Keratinocyte (primary cell): ENCODE measurements around the gene SEC24B. TPM values are rescaled to one million over a fixed set of nuclear protein-coding genes. Genes with fewer than 3 reads are reported as not detected.
"Not testable (repeated sequence)": the region's sequence is repeated elsewhere in the genome, so short reads cannot be mapped to it uniquely, and the experiment has no call there.

Source experiments
- DNase-seq: peaks from one replicate; pipeline ENCODE4 v3.0.0-alpha.2; 2011; ENCODE audit warnings: low read depth, missing footprints, low spot score
- FAIRE-seq: peaks from 2 replicates; lab custom pipeline; 2011; peaks lifted over from hg19 to GRCh38; lab: Jason Lieb, UNC
- H2AFZ ChIP-seq: 2 replicates; pipeline ENCODE4 v1.6.0; 2012; ENCODE audit warnings: low read length, control low read depth, inconsistent platforms; ENCODE audit not compliant: control insufficient read depth
- H3K27ac ChIP-seq: 2 replicates; pipeline ENCODE4 v1.5.1; 2011; ENCODE audit warnings: low read length; ENCODE audit not compliant: control insufficient read depth, insufficient read depth
- H3K27me3 ChIP-seq: 3 replicates; pipeline ENCODE4 v1.6.0; 2011; ENCODE audit warnings: low read length; ENCODE audit not compliant: control insufficient read depth, insufficient read depth; ENCODE audit errors: extremely low read depth
- H3K36me3 ChIP-seq, 2 experiments: 2 replicates in 1 of 2; 3 replicates in 1 of 2; pipeline ENCODE4 v1.5.1; 2011; ENCODE audit warnings: low read length in 2 of 2, mild to moderate bottlenecking in 1 of 2; ENCODE audit not compliant: control insufficient read depth in 2 of 2, insufficient read depth in 2 of 2; ENCODE audit errors: extremely low read depth in 1 of 2
- H3K4me1 ChIP-seq: 3 replicates; pipeline ENCODE4 v1.5.1; 2011; ENCODE audit warnings: low read length; ENCODE audit not compliant: control insufficient read depth, insufficient read depth; ENCODE audit errors: extremely low read depth
- H3K4me2 ChIP-seq: 3 replicates; pipeline ENCODE4 v1.6.0; 2011; ENCODE audit warnings: low read depth, low read length; ENCODE audit not compliant: control insufficient read depth, insufficient read depth; ENCODE audit errors: extremely low read depth
- H3K4me3 ChIP-seq, 3 experiments: fragments of 200-600 bp in 1 of 3; sonication (generic) in 1 of 3; 2 replicates in 2 of 3; 3 replicates in 1 of 3; pipeline ENCODE4 v1.5.1; 2011 to 2016; ENCODE audit warnings: low read length in 3 of 3, mild to moderate bottlenecking in 3 of 3, control low read depth in 2 of 3, inconsistent platforms in 1 of 3, low read depth in 1 of 3, mixed read lengths in 1 of 3, mixed run types in 1 of 3, moderate library complexity in 1 of 3; ENCODE audit not compliant: control insufficient read depth in 2 of 3, insufficient read depth in 2 of 3; ENCODE audit errors: extremely low read depth in 1 of 3
- H3K79me2 ChIP-seq: 2 replicates; pipeline ENCODE4 v1.6.0; 2012; ENCODE audit warnings: low read length; ENCODE audit not compliant: control insufficient read depth, insufficient read depth
- H3K9ac ChIP-seq: 3 replicates; pipeline ENCODE4 v1.6.0; 2011; ENCODE audit warnings: low read length; ENCODE audit not compliant: control insufficient read depth, insufficient read depth; ENCODE audit errors: extremely low read depth
- H3K9me1 ChIP-seq: 3 replicates; pipeline ENCODE4 v1.6.0; 2011; ENCODE audit warnings: low read length; ENCODE audit not compliant: control insufficient read depth, insufficient read depth; ENCODE audit errors: extremely low read depth
- H3K9me3 ChIP-seq: 2 replicates; pipeline ENCODE4 v1.5.1; 2012; ENCODE audit warnings: low read depth, low read length; ENCODE audit not compliant: control insufficient read depth
- H4K20me1 ChIP-seq: 3 replicates; pipeline ENCODE4 v1.6.0; 2011; ENCODE audit warnings: low read length; ENCODE audit not compliant: control insufficient read depth, insufficient read depth; ENCODE audit errors: extremely low read depth
- EZH2 ChIP-seq: IDR thresholded peaks from one replicate; pipeline ENCODE4 v1.6.1; 2012; ENCODE audit warnings: inconsistent platforms, mild to moderate bottlenecking, low read length, moderate library complexity
- dilution Hi-C: fragments of 300-500 bp; cut with MboI; formaldehyde crosslinking; loops from one replicate; pipeline ENCODE4 v1.7.0; 2020; ENCODE audit warnings: low sequenced_read_pairs; ENCODE audit not compliant: extremely low pct_ligation_motif_present
- polyA plus RNA-seq, 5 experiments: library from polyadenylated mRNA; depleted of rRNA in 3 of 5; stranded (reverse) in 3 of 5; stranded (forward) in 1 of 5; unstranded in 1 of 5; fragments of >200 nt; gene quantifications; 1 replicate in 1 of 5; 2 replicates in 3 of 5; 3 replicates in 1 of 5; pipeline versions ENCODE4 v1.2.1 to v1.2.3, GENCODE V29; 2011 to 2012; ENCODE audit warnings: missing spikeins in 2 of 5, low read depth in 1 of 5, low replicate concordance in 1 of 5
- TF ChIP-seq, protein P1 (sequence below), 3 experiments: IDR thresholded peaks in 1 of 3; conservative IDR thresholded peaks in 1 of 3; optimal IDR thresholded peaks in 1 of 3; 2 replicates in 2 of 3; 3 replicates in 1 of 3; pipeline versions ENCODE3 to v1.5.1; 2011; ENCODE audit warnings: low read length in 3 of 3, mild to moderate bottlenecking in 3 of 3, moderate library complexity in 2 of 3, control low read depth in 1 of 3, inconsistent platforms in 1 of 3; ENCODE audit not compliant: insufficient read depth in 2 of 3; ENCODE audit errors: extremely low read depth in 1 of 3

SEC24B gene
- polyA plus RNA-seq, 1 donor (not counting 4 experiments of a cell fraction or from before 2014, with no cell fraction given): 53.4 TPM

GRCh38 chr4:109511414-109511813, 77.8 kb downstream of the SEC24B start:
- no peak for DNase-seq
- Histone ChIP-seq H3K9me1 (no peaks in the 10 kb centered on the region), H2AFZ (no peak overlapping the region), H4K20me1 (no peaks in the 10 kb centered on the region), H3K4me1 (no peaks in the 10 kb centered on the region), H3K4me3 (no peak overlapping the region), H3K27ac (no peak overlapping the region), H3K79me2 (no peaks in the 10 kb centered on the region), H3K9ac (no peak overlapping the region), H3K36me3 (peaks cover 5 to 7% of the 10 kb centered on the region in 2 experiments), H3K4me2 (no peak overlapping the region), H3K9me3 (no peaks in the 10 kb centered on the region), H3K27me3 (no peaks in the 10 kb centered on the region)
- dilution Hi-C loops: no loop called here
- TF ChIP-seq, protein P1, sequence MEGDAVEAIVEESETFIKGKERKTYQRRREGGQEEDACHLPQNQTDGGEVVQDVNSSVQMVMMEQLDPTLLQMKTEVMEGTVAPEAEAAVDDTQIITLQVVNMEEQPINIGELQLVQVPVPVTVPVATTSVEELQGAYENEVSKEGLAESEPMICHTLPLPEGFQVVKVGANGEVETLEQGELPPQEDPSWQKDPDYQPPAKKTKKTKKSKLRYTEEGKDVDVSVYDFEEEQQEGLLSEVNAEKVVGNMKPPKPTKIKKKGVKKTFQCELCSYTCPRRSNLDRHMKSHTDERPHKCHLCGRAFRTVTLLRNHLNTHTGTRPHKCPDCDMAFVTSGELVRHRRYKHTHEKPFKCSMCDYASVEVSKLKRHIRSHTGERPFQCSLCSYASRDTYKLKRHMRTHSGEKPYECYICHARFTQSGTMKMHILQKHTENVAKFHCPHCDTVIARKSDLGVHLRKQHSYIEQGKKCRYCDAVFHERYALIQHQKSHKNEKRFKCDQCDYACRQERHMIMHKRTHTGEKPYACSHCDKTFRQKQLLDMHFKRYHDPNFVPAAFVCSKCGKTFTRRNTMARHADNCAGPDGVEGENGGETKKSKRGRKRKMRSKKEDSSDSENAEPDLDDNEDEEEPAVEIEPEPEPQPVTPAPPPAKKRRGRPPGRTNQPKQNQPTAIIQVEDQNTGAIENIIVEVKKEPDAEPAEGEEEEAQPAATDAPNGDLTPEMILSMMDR (optimal IDR thresholded peaks at IDR 0.05 in 1 of 3, IDR thresholded peaks at IDR 0.05 in 1 of 3, conservative IDR thresholded peaks at IDR 0.05 in 1 of 3; ENCODE audit: extremely low read depth in 1 of 3, insufficient read depth in 2 of 3, low read length in 3 of 3): no peak
- no peak for TF ChIP-seq EZH2
- no peak for FAIRE-seq

DNA sequence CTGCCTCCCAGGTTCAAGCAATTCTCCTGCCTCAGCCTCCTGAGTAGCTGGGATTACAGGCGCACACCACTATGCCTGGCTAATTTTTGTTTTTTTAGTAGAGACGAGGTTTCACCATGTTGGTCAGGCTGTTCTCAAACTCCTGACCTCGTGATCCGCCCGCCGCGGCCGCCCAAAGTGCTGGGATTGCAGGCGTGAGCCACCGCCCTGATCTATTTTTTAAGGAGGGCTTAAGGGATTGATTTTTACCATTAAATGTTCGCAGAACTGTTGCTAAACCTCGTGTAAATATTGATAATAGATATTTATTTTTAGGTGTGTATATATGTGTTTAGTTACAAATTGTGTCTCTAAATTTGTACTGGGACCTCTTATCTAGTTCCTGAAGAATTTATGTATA, 79.8 kb downstream of the SEC24B start:
- H3K36me3 ChIP-seq, H3K27ac ChIP-seq, H3K9me1 ChIP-seq, H2AFZ ChIP-seq, H3K27me3 ChIP-seq, H3K79me2 ChIP-seq, FAIRE-seq, H3K9ac ChIP-seq, H3K9me3 ChIP-seq, H3K4me3 ChIP-seq, H3K4me1 ChIP-seq, H3K4me2 ChIP-seq, H4K20me1 ChIP-seq, DNase-seq, dilution Hi-C loops: not testable (repeated sequence)

GRCh38 chr4:109532182-109532581, 98.6 kb downstream of the SEC24B start:
- H4K20me1 ChIP-seq: no peaks in the 10 kb centered on the region
- peaks cover 2 to 24% of the 10 kb centered on the region in 2 experiments for H3K36me3 ChIP-seq
- TF ChIP-seq, protein P1 (optimal IDR thresholded peaks at IDR 0.05 in 1 of 3, IDR thresholded peaks at IDR 0.05 in 1 of 3, conservative IDR thresholded peaks at IDR 0.05 in 1 of 3; ENCODE audit: extremely low read depth in 1 of 3, insufficient read depth in 2 of 3, low read length in 3 of 3): no peak
- no peak for TF ChIP-seq EZH2
- no peaks in the 10 kb centered on the region for H3K79me2 ChIP-seq
- no peak for FAIRE-seq
- H3K27me3 ChIP-seq: no peaks in the 10 kb centered on the region
- no peak for DNase-seq
- dilution Hi-C loops: no loop called here
- no peak overlapping the region for H3K4me3 ChIP-seq
- H2AFZ ChIP-seq: no peak overlapping the region
- H3K4me1 ChIP-seq: no peaks in the 10 kb centered on the region
- no peaks in the 10 kb centered on the region for H3K9me1 ChIP-seq
- H3K9ac ChIP-seq: no peak overlapping the region
- H3K27ac ChIP-seq: no peak overlapping the region
- no peak overlapping the region for H3K4me2 ChIP-seq
- H3K9me3 ChIP-seq: no peaks in the 10 kb centered on the region
